Gastroesophageal sphincter (tissue), 3 donors: ENCODE results near the gene RAD18.

Experiments
- POLR2A ChIP-seq, 2 donors: fragments of 450-650 bp; IDR thresholded peaks; one replicate each; pipeline ENCODE4 v1.6.1; 2017; ENCODE audit warnings: antibody characterized with exemption in 2 of 2, mild to moderate bottlenecking in 2 of 2, moderate library complexity in 1 of 2
- POLR2AphosphoS5 ChIP-seq: sonication (generic); formaldehyde crosslinking; IDR thresholded peaks from one replicate; pipeline ENCODE4 v1.6.1; 2017; ENCODE audit warnings: antibody characterized with exemption
- TF ChIP-seq, protein P1 (sequence below), 4 experiments: fragments of 200-600 bp in 2 of 4; fragments of 450-650 bp in 2 of 4; sonication (generic) in 1 of 4; IDR thresholded peaks; one replicate each; pipeline ENCODE4 v1.5.1; 2017 to 2019; ENCODE audit warnings: antibody characterized with exemption in 4 of 4, mild to moderate bottlenecking in 2 of 4, moderate library complexity in 2 of 4

GRCh38 chr3:8966150-8966819, 3.0 kb upstream of the RAD18 start:
- TF ChIP-seq, protein P1, sequence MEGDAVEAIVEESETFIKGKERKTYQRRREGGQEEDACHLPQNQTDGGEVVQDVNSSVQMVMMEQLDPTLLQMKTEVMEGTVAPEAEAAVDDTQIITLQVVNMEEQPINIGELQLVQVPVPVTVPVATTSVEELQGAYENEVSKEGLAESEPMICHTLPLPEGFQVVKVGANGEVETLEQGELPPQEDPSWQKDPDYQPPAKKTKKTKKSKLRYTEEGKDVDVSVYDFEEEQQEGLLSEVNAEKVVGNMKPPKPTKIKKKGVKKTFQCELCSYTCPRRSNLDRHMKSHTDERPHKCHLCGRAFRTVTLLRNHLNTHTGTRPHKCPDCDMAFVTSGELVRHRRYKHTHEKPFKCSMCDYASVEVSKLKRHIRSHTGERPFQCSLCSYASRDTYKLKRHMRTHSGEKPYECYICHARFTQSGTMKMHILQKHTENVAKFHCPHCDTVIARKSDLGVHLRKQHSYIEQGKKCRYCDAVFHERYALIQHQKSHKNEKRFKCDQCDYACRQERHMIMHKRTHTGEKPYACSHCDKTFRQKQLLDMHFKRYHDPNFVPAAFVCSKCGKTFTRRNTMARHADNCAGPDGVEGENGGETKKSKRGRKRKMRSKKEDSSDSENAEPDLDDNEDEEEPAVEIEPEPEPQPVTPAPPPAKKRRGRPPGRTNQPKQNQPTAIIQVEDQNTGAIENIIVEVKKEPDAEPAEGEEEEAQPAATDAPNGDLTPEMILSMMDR (IDR thresholded peaks at IDR 0.05), result no peak
- no peak for TF ChIP-seq POLR2A (IDR thresholded peaks at IDR 0.05)
- no peak for TF ChIP-seq POLR2AphosphoS5
